22Rv1 (cell line): ENCODE measurements around the gene PTK7.

Experiments
- CTCF ChIP-seq: fragments of 450-650 bp; IDR thresholded peaks from 2 replicates; pipeline ENCODE4 v1.5.1; 2017; ENCODE audit warnings: mild to moderate bottlenecking
- ZFX ChIP-seq: fragments of 450-650 bp; IDR thresholded peaks from 2 replicates; pipeline ENCODE4 v1.6.1; 2017; ENCODE audit warnings: antibody characterized with exemption, borderline replicate concordance

GRCh38 chr6:43123461-43124314, 47.6 kb downstream of the PTK7 start:
- TF ChIP-seq CTCF (no peak), ZFX (no peak)
